H1 (cell line): ENCODE results near the gene MSI2.

ENCODE experiments used
- CBX5 ChIP-seq: fragments of 300-800, 300-1000 bp; sonication (generic); IDR thresholded peaks from 2 replicates; pipeline ENCODE4 v1.7.1; 2016; ENCODE audit warnings: antibody characterized with exemption, low read length, low read depth
- EP300 ChIP-seq, 2 experiments: IDR thresholded peaks; 1 replicate in 1 of 2; 2 replicates in 1 of 2; pipeline ENCODE4 v1.6.1; 2011 to 2012; ENCODE audit warnings: low read depth in 2 of 2, low read length in 2 of 2, mild to moderate bottlenecking in 2 of 2, borderline replicate concordance in 1 of 2, inconsistent platforms in 1 of 2, moderate library complexity in 1 of 2
- EZH2 ChIP-seq: fragments of 200-600 bp; sonication (generic); IDR thresholded peaks from 2 replicates; pipeline ENCODE4 v1.7.1; 2012; ENCODE audit warnings: low read depth, mild to moderate bottlenecking, moderate library complexity, low read length, inconsistent platforms; ENCODE audit not compliant: severe bottlenecking
- POLR2A ChIP-seq, 2 experiments: IDR thresholded peaks; 1 replicate in 1 of 2; 2 replicates in 1 of 2; pipeline ENCODE4 v1.6.1; 2011; ENCODE audit warnings: low read depth in 2 of 2, low read length in 2 of 2, mild to moderate bottlenecking in 2 of 2; ENCODE audit errors: control extremely low read depth in 1 of 2
- TBP ChIP-seq: IDR thresholded peaks from 2 replicates; pipeline ENCODE4 v1.6.1; 2011; ENCODE audit warnings: low read depth, low read length, improper control_type of control experiment
- TCF12 ChIP-seq: IDR thresholded peaks from 2 replicates; pipeline ENCODE4 v1.6.1; 2011; ENCODE audit warnings: low read depth, mild to moderate bottlenecking, low read length

- TF ChIP-seq EP300 (IDR thresholded peaks at IDR 0.05; ENCODE audit: borderline replicate concordance in 1 of 2, low read depth in 2 of 2, low read length in 2 of 2) (no peak), TBP (no peak), CBX5 (no peak), TCF12 (no peak), POLR2A (IDR thresholded peaks at IDR 0.05; ENCODE audit: control extremely low read depth in 1 of 2, low read depth in 2 of 2, low read length in 2 of 2) (no peak), EZH2 (no peak)
Observed at GRCh38 chr17:57622306-57622682, 366.0 kb downstream of the MSI2 start.
